Liver (tissue), 9 donors: ENCODE measurements around the gene KRTAP10-2. TPM values are rescaled to one million over a fixed set of nuclear protein-coding genes. Genes with fewer than 3 reads are reported as not detected.

Experiments used
- DNase-seq: peaks from one replicate; pipeline ENCODE4 v3.0.0-alpha.2; 2017; ENCODE audit warnings: low spot score
- H3K27ac ChIP-seq, 2 donors: one replicate each; pipeline ENCODE4 v1.7.0; 2013; ENCODE audit warnings: inconsistent platforms in 2 of 2, low read length in 2 of 2, control low read depth in 1 of 2, low read depth in 1 of 2, mild to moderate bottlenecking in 1 of 2
- H3K27me3 ChIP-seq, 4 donors: one replicate each; pipeline versions ENCODE4 v1.6.1 to v1.7.0; 2013; ENCODE audit warnings: low read length in 3 of 4, inconsistent platforms in 1 of 4, mild to moderate bottlenecking in 1 of 4, moderate library complexity in 1 of 4; ENCODE audit not compliant: control insufficient read depth in 4 of 4, insufficient read depth in 4 of 4
- H3K36me3 ChIP-seq, 4 donors: one replicate each; pipeline versions ENCODE4 v1.6.1 to v1.7.0; 2013; ENCODE audit warnings: low read length in 3 of 4, mild to moderate bottlenecking in 3 of 4, low read depth in 1 of 4, moderate library complexity in 1 of 4; ENCODE audit not compliant: control insufficient read depth in 4 of 4, insufficient read depth in 3 of 4
- H3K4me1 ChIP-seq, 4 donors: one replicate each; pipeline versions ENCODE4 v1.6.1 to v1.7.0; 2013; ENCODE audit warnings: low read length in 3 of 4, mild to moderate bottlenecking in 3 of 4, moderate library complexity in 1 of 4; ENCODE audit not compliant: control insufficient read depth in 4 of 4, insufficient read depth in 4 of 4
- H3K4me3 ChIP-seq, 3 donors: one replicate each; pipeline versions ENCODE4 v1.6.1 to v1.7.0; 2013; ENCODE audit warnings: low read length in 3 of 3, control low read depth in 1 of 3, low read depth in 1 of 3, mild to moderate bottlenecking in 1 of 3
- H3K9ac ChIP-seq, 2 donors: one replicate each; pipeline ENCODE4 v1.7.0; 2013; ENCODE audit warnings: low read length in 2 of 2, mild to moderate bottlenecking in 2 of 2, moderate library complexity in 2 of 2, control low read depth in 1 of 2, low read depth in 1 of 2
- H3K9me3 ChIP-seq, 4 donors: one replicate each; pipeline versions ENCODE4 v1.6.1 to v1.7.0; 2013; ENCODE audit warnings: low read length in 3 of 4; ENCODE audit not compliant: control insufficient read depth in 4 of 4
- ATF3 ChIP-seq: IDR thresholded peaks from 2 replicates; pipeline ENCODE4 v1.6.1; 2016; ENCODE audit warnings: antibody characterized with exemption
- EGR1 ChIP-seq, 2 donors: IDR thresholded peaks; 2 replicates each; pipeline ENCODE4 v1.6.1; 2016 to 2018; ENCODE audit warnings: antibody characterized with exemption in 2 of 2, low read depth in 2 of 2
- FOXA1 ChIP-seq: IDR thresholded peaks from 2 replicates; pipeline ENCODE4 v1.6.1; 2016; ENCODE audit warnings: antibody characterized with exemption
- FOXA2 ChIP-seq: IDR thresholded peaks from 2 replicates; pipeline ENCODE4 v1.6.1; 2016; ENCODE audit warnings: antibody characterized with exemption
- GABPA ChIP-seq, 2 donors: IDR thresholded peaks in 1 of 2; conservative IDR thresholded peaks in 1 of 2; 2 replicates each; pipeline ENCODE4 v1.6.1; 2016; ENCODE audit warnings: antibody characterized with exemption in 2 of 2, mild to moderate bottlenecking in 1 of 2, moderate library complexity in 1 of 2
- HNF4A ChIP-seq, 2 donors: conservative IDR thresholded peaks; 2 replicates each; pipeline ENCODE4 v1.6.1; 2016; ENCODE audit warnings: antibody characterized with exemption in 2 of 2, mild to moderate bottlenecking in 2 of 2
- HNF4G ChIP-seq: IDR thresholded peaks from 2 replicates; pipeline ENCODE4 v1.6.1; 2016; ENCODE audit warnings: antibody characterized with exemption
- JUND ChIP-seq, 2 donors: IDR thresholded peaks; 2 replicates each; pipeline ENCODE4 v1.6.1; 2016; ENCODE audit warnings: antibody characterized with exemption in 2 of 2
- NR2F2 ChIP-seq: IDR thresholded peaks from 2 replicates; pipeline ENCODE4 v1.6.1; 2016; ENCODE audit warnings: antibody characterized with exemption
- RAD21 ChIP-seq, 2 donors: IDR thresholded peaks; 2 replicates each; pipeline ENCODE4 v1.6.1; 2016; ENCODE audit warnings: antibody characterized with exemption in 2 of 2, mild to moderate bottlenecking in 2 of 2
- RXRA ChIP-seq, 2 donors: IDR thresholded peaks; 2 replicates each; pipeline ENCODE4 v1.6.1; 2017 to 2018; ENCODE audit warnings: antibody characterized with exemption in 2 of 2, mild to moderate bottlenecking in 1 of 2
- SP1 ChIP-seq: IDR thresholded peaks from 2 replicates; pipeline ENCODE4 v1.6.1; 2018; ENCODE audit warnings: antibody characterized with exemption, mild to moderate bottlenecking
- TAF1 ChIP-seq: conservative IDR thresholded peaks from 2 replicates; pipeline ENCODE4 v1.6.1; 2016; ENCODE audit warnings: antibody characterized with exemption, mild to moderate bottlenecking
- YY1 ChIP-seq: IDR thresholded peaks from 2 replicates; pipeline ENCODE4 v1.6.1; 2016; ENCODE audit warnings: antibody characterized with exemption, mild to moderate bottlenecking
- ZBTB33 ChIP-seq: IDR thresholded peaks from 2 replicates; pipeline ENCODE4 v1.6.1; 2016; ENCODE audit warnings: antibody characterized with exemption
- WGBS: extraction: QIAGEN DNeasy Blood & Tissue Kit; methylation state at CpG from one replicate; pipeline ENCODE4 v1.1.7; 2013; 5-methylcytosine and 5-hydroxymethylcytosine counted together
- polyA plus RNA-seq, 2 donors: library from polyadenylated mRNA; stranded (reverse) in 1 of 2; unstranded in 1 of 2; fragments of 200-250 nt in 1 of 2; fragments of >200 nt in 1 of 2; fragmentation: Nextera tagmentation in 1 of 2; extraction: Ambion mirVana in 1 of 2; gene quantifications; one replicate each; pipeline versions ENCODE4 v1.2.1 to v1.2.3, GENCODE V29; 2013 to 2015
- total RNA-seq, 2 donors: library from RNA; depleted of rRNA; stranded (reverse); fragments of >200 nt; gene quantifications; one replicate each; pipeline ENCODE4 v1.2.3, GENCODE V29; 2014
- TF ChIP-seq, protein P1 (sequence below): fragments of 150-350 bp; IDR thresholded peaks from 2 replicates; pipeline ENCODE4 v1.5.1; 2017; ENCODE audit warnings: improper control_type of control experiment, low read depth, low read length; ENCODE audit not compliant: missing input control
- TF ChIP-seq, protein P2 (sequence below): IDR thresholded peaks from 2 replicates; pipeline ENCODE4 v1.6.1; 2016; ENCODE audit warnings: antibody characterized with exemption
- TF ChIP-seq, protein P3 (sequence below): IDR thresholded peaks from 2 replicates; pipeline ENCODE4 v1.6.1; 2016; ENCODE audit warnings: antibody characterized with exemption, mild to moderate bottlenecking
- donor health status: healthy.
- donor health status: healthy.
- donor health status: healthy.
- donor health status: healthy.
- donor health status: healthy.

The KRTAP10-2 gene
- total and polyA plus RNA-seq, 4 donors, result not detected

DNA sequence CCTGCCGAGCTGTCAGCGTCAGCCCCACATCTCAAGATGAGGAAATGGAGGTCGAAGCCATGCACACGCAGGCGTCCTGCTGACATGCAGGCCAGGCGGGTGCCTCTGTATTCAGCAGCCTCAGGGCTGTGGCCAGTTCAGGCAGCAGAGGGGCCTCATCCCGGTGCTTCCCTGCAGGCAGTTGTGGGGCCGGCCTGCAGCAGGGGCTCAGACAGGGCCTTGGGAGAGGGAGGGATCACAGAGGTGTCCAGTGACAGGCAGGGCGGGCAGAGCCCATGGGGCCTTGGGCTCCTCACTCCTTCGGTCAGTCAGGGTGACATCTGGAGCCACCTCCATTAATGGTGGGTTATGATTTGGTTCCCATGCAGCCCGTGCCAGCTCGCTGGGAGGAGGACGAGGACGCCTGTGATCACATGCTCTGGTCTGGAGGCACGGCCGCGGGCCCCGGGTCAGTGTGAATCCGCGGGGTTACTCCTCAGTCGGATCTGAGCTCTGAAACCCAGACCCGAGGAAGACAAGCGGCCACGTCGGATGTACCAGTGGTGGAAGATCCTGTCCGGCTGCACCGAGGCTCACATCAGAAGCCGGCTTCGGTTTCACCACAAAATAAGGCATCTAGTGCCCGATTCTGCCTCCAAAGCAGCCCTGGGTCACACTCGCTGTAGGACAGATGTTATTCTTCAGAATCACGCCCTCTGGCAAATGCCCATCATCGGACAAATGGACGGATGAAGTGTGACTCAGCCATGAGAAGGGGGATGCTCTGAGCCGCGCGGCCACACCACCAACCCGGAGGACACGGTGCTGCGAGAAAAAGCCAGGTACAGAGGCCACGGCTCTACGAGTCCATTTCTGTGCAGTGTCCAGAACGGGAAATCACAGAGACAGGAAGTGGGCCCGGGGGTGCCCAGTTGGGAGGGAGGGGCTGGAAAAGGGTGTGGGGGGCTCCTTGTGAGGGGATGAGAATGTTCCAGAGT, 44.7 kb downstream of the KRTAP10-2 start:
- Histone ChIP-seq H3K9me3 (no peaks in the 10 kb centered on the region), H3K36me3 (no peaks in the 10 kb centered on the region), H3K4me1 (peaks cover 0 to 26% (median 15%) of the 10 kb centered on the region in 4 donors), H3K27me3 (no peaks in the 10 kb centered on the region), H3K27ac (no peak overlapping the region), H3K9ac (no peak overlapping the region), H3K4me3 (no peak overlapping the region)
- DNase-seq, result no peak
- TF ChIP-seq FOXA1 (no peak), GABPA (IDR thresholded peaks at IDR 0.05 in 1 of 2, conservative IDR thresholded peaks at IDR 0.05 in 1 of 2) (no peak), FOXA2 (no peak), ZBTB33 (no peak), EGR1 (IDR thresholded peaks at IDR 0.05; ENCODE audit: low read depth in 2 of 2) (no peak), JUND (IDR thresholded peaks at IDR 0.05) (no peak), HNF4G (no peak), SP1 (no peak), TAF1 (no peak), HNF4A (conservative IDR thresholded peaks at IDR 0.05) (no peak), RAD21 (IDR thresholded peaks at IDR 0.05) (no peak), NR2F2 (no peak), RXRA (IDR thresholded peaks at IDR 0.05) (no peak), ATF3 (no peak), YY1 (no peak)
- TF ChIP-seq, protein P1, sequence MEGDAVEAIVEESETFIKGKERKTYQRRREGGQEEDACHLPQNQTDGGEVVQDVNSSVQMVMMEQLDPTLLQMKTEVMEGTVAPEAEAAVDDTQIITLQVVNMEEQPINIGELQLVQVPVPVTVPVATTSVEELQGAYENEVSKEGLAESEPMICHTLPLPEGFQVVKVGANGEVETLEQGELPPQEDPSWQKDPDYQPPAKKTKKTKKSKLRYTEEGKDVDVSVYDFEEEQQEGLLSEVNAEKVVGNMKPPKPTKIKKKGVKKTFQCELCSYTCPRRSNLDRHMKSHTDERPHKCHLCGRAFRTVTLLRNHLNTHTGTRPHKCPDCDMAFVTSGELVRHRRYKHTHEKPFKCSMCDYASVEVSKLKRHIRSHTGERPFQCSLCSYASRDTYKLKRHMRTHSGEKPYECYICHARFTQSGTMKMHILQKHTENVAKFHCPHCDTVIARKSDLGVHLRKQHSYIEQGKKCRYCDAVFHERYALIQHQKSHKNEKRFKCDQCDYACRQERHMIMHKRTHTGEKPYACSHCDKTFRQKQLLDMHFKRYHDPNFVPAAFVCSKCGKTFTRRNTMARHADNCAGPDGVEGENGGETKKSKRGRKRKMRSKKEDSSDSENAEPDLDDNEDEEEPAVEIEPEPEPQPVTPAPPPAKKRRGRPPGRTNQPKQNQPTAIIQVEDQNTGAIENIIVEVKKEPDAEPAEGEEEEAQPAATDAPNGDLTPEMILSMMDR, result no peak
- TF ChIP-seq, protein P2, sequence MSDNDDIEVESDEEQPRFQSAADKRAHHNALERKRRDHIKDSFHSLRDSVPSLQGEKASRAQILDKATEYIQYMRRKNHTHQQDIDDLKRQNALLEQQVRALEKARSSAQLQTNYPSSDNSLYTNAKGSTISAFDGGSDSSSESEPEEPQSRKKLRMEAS, result no peak
- TF ChIP-seq, protein P3, sequence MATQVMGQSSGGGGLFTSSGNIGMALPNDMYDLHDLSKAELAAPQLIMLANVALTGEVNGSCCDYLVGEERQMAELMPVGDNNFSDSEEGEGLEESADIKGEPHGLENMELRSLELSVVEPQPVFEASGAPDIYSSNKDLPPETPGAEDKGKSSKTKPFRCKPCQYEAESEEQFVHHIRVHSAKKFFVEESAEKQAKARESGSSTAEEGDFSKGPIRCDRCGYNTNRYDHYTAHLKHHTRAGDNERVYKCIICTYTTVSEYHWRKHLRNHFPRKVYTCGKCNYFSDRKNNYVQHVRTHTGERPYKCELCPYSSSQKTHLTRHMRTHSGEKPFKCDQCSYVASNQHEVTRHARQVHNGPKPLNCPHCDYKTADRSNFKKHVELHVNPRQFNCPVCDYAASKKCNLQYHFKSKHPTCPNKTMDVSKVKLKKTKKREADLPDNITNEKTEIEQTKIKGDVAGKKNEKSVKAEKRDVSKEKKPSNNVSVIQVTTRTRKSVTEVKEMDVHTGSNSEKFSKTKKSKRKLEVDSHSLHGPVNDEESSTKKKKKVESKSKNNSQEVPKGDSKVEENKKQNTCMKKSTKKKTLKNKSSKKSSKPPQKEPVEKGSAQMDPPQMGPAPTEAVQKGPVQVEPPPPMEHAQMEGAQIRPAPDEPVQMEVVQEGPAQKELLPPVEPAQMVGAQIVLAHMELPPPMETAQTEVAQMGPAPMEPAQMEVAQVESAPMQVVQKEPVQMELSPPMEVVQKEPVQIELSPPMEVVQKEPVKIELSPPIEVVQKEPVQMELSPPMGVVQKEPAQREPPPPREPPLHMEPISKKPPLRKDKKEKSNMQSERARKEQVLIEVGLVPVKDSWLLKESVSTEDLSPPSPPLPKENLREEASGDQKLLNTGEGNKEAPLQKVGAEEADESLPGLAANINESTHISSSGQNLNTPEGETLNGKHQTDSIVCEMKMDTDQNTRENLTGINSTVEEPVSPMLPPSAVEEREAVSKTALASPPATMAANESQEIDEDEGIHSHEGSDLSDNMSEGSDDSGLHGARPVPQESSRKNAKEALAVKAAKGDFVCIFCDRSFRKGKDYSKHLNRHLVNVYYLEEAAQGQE, result no peak
- WGBS, result 90% methylated on average over 44 of the region's 44 CpGs
